ENCODE data around the gene MSMB.

MSMB gene

GRCh38 chr10:46057038-46057437, 11.0 kb upstream of the MSMB start:
- DNase-seq: no peak
- Histone ChIP-seq H3K79me2 (ENCODE audit: low read length) (no peaks in the 10 kb centered on the region), H3K27me3 (replicated peaks; ENCODE audit: insufficient read depth, low read length) (no peaks in the 10 kb centered on the region), H2AFZ (ENCODE audit: low read length) (no peak overlapping the region), H3K4me3 (ENCODE audit: low read length) (no peak overlapping the region), H3K4me1 (ENCODE audit: low read length) (no peaks in the 10 kb centered on the region), H3K36me3 (replicated peaks; ENCODE audit: insufficient read depth, low read length) (no peaks in the 10 kb centered on the region), H3K9me3 (replicated peaks; ENCODE audit: insufficient read depth, low read length) (no peaks in the 10 kb centered on the region), H3F3A (ENCODE audit: insufficient read depth, low read length) (no peaks in the 10 kb centered on the region), H3K4me2 (ENCODE audit: low read depth, low read length) (no peak overlapping the region), H3K9me2 (replicated peaks; ENCODE audit: insufficient read depth, low read length) (no peaks in the 10 kb centered on the region), H3K9ac (ENCODE audit: low read length) (no peak overlapping the region), H4K20me1 (ENCODE audit: insufficient read depth, low read length) (no peaks in the 10 kb centered on the region), H3K27ac (ENCODE audit: low read length) (no peak overlapping the region)
- no peak for TF ChIP-seq EZH2phosphoT487 (IDR thresholded peaks at IDR 0.05; ENCODE audit: low read length)
- TF ChIP-seq, protein P1, sequence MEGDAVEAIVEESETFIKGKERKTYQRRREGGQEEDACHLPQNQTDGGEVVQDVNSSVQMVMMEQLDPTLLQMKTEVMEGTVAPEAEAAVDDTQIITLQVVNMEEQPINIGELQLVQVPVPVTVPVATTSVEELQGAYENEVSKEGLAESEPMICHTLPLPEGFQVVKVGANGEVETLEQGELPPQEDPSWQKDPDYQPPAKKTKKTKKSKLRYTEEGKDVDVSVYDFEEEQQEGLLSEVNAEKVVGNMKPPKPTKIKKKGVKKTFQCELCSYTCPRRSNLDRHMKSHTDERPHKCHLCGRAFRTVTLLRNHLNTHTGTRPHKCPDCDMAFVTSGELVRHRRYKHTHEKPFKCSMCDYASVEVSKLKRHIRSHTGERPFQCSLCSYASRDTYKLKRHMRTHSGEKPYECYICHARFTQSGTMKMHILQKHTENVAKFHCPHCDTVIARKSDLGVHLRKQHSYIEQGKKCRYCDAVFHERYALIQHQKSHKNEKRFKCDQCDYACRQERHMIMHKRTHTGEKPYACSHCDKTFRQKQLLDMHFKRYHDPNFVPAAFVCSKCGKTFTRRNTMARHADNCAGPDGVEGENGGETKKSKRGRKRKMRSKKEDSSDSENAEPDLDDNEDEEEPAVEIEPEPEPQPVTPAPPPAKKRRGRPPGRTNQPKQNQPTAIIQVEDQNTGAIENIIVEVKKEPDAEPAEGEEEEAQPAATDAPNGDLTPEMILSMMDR (IDR thresholded peaks at IDR 0.05; ENCODE audit: low read length): no peak
- no peak for TF ChIP-seq EZH2 (optimal IDR thresholded peaks at IDR 0.05; ENCODE audit: low read depth, low read length)

DNA sequence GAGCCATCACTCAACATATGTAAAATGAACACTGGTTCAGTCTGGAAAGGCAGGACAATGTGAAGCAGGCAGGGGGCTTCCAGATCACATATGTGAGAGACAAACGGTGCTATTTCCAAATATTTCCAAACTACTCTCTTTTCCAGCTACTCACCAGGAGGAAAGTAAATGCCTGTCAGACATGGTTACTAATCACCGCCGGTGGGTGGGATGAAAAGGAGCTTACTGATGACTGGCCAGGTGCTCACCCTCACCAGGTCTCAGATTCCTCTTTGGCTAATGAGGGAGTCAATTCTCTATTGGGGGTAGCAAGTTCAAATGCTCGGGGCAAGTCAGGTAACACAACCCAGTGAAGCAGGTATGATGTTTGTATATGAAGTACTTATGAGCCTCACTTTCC, 9.7 kb upstream of the MSMB start:
- no peak overlapping the region for H3K9ac ChIP-seq (ENCODE audit: low read length)
- TF ChIP-seq, protein P1 (IDR thresholded peaks at IDR 0.05; ENCODE audit: low read length): no peak
- TF ChIP-seq EZH2 (optimal IDR thresholded peaks at IDR 0.05; ENCODE audit: low read depth, low read length) (no peak), EZH2phosphoT487 (IDR thresholded peaks at IDR 0.05; ENCODE audit: low read length) (no peak)
- H3K36me3 ChIP-seq (replicated peaks; ENCODE audit: insufficient read depth, low read length): no peaks in the 10 kb centered on the region
- H3K27ac ChIP-seq (ENCODE audit: low read length): no peak overlapping the region
- DNase-seq: no peak
- no peak overlapping the region for H3K4me2 ChIP-seq (ENCODE audit: low read depth, low read length)
- H3K4me3 ChIP-seq (ENCODE audit: low read length): no peak overlapping the region
- no peaks in the 10 kb centered on the region for H4K20me1 ChIP-seq (ENCODE audit: insufficient read depth, low read length)
- no peaks in the 10 kb centered on the region for H3K4me1 ChIP-seq (ENCODE audit: low read length)
- no peaks in the 10 kb centered on the region for H3F3A ChIP-seq (ENCODE audit: insufficient read depth, low read length)
- H3K9me3 ChIP-seq (replicated peaks; ENCODE audit: insufficient read depth, low read length): no peaks in the 10 kb centered on the region
- no peaks in the 10 kb centered on the region for H3K79me2 ChIP-seq (ENCODE audit: low read length)
- no peaks in the 10 kb centered on the region for H3K27me3 ChIP-seq (replicated peaks; ENCODE audit: insufficient read depth, low read length)
- H2AFZ ChIP-seq (ENCODE audit: low read length): no peak overlapping the region
- no peaks in the 10 kb centered on the region for H3K9me2 ChIP-seq (replicated peaks; ENCODE audit: insufficient read depth, low read length)

GRCh38 chr10:46053534-46054434, 7.7 kb upstream of the MSMB start:
- no peaks in the 10 kb centered on the region for H3F3A ChIP-seq (ENCODE audit: insufficient read depth, low read length)
- H3K9ac ChIP-seq (ENCODE audit: low read length): no peak overlapping the region
- no peak overlapping the region for H2AFZ ChIP-seq (ENCODE audit: low read length)
- H3K27ac ChIP-seq (ENCODE audit: low read length): no peak overlapping the region
- no peak overlapping the region for H3K4me2 ChIP-seq (ENCODE audit: low read depth, low read length)
- no peaks in the 10 kb centered on the region for H3K4me1 ChIP-seq (ENCODE audit: low read length)
- H3K27me3 ChIP-seq (replicated peaks; ENCODE audit: insufficient read depth, low read length): no peaks in the 10 kb centered on the region
- no peak for DNase-seq
- H3K9me3 ChIP-seq (replicated peaks; ENCODE audit: insufficient read depth, low read length): no peaks in the 10 kb centered on the region
- H3K36me3 ChIP-seq (replicated peaks; ENCODE audit: insufficient read depth, low read length): no peaks in the 10 kb centered on the region
- no peak overlapping the region for H3K4me3 ChIP-seq (ENCODE audit: low read length)
- no peaks in the 10 kb centered on the region for H4K20me1 ChIP-seq (ENCODE audit: insufficient read depth, low read length)
- no peaks in the 10 kb centered on the region for H3K9me2 ChIP-seq (replicated peaks; ENCODE audit: insufficient read depth, low read length)
- no peaks in the 10 kb centered on the region for H3K79me2 ChIP-seq (ENCODE audit: low read length)
- TF ChIP-seq EZH2 (optimal IDR thresholded peaks at IDR 0.05; ENCODE audit: low read depth, low read length) (no peak), EZH2phosphoT487 (IDR thresholded peaks at IDR 0.05; ENCODE audit: low read length) (no peak)
- TF ChIP-seq, protein P1 (IDR thresholded peaks at IDR 0.05; ENCODE audit: low read length): no peak
